Thoracic aorta (tissue), 2 donors: ENCODE results near the gene KPNA4. TPM values are rescaled to one million over a fixed set of nuclear protein-coding genes. Genes with fewer than 3 reads are reported as not detected.

Experiments used
- ATAC-seq: fragments of 150-250 bp; one replicate; pipeline ENCODE4 v1.8.0; 2017; ENCODE audit warnings: low read depth; ENCODE audit not compliant: insufficient number of reproducible peaks, low FRiP score
- DNase-seq: peaks from one replicate; pipeline ENCODE4 v3.0.0-alpha.2; 2020; ENCODE audit warnings: low spot score
- H3K27ac ChIP-seq, 2 donors: fragments of 200-600 bp; sonication (generic); 1 replicate in 1 of 2; 2 replicates in 1 of 2; pipeline ENCODE4 v1.5.1; 2016; ENCODE audit warnings: mild to moderate bottlenecking in 2 of 2, moderate library complexity in 2 of 2
- H3K27me3 ChIP-seq: fragments of 200-600 bp; sonication (generic); replicated peaks from 2 replicates; pipeline ENCODE4 v1.6.0; 2016; ENCODE audit warnings: mild to moderate bottlenecking; ENCODE audit not compliant: insufficient read depth
- H3K36me3 ChIP-seq: fragments of 200-600 bp; sonication (generic); one replicate; pipeline ENCODE4 v1.5.1; 2016
- H3K4me1 ChIP-seq, 2 donors: fragments of 200-600 bp; sonication (generic); 1 replicate in 1 of 2; 2 replicates in 1 of 2; pipeline versions ENCODE4 v1.5.1 to v1.6.0; 2016; ENCODE audit warnings: low read depth in 2 of 2, mild to moderate bottlenecking in 1 of 2; ENCODE audit not compliant: control insufficient read depth in 1 of 2
- H3K4me3 ChIP-seq: fragments of 200-600 bp; sonication (generic); 2 replicates; pipeline ENCODE4 v1.5.1; 2016; ENCODE audit warnings: mild to moderate bottlenecking
- H3K9me3 ChIP-seq: fragments of 200-600 bp; sonication (generic); 2 replicates; pipeline ENCODE4 v1.5.1; 2016
- total RNA-seq, 2 donors: library from RNA; depleted of rRNA; stranded (reverse); fragments of >200 nt; gene quantifications; one replicate each; pipeline versions ENCODE4 v1.1.0 to v1.2.3, GENCODE V29; 2016
- TF ChIP-seq, protein P1 (sequence below): fragments of 200-600 bp; sonication (generic); IDR thresholded peaks from one replicate; pipeline ENCODE4 v1.5.1; 2019; ENCODE audit warnings: antibody characterized with exemption

Gene KPNA4
- total RNA-seq, 2 donors from 2014 or later: 24.2 to 58.1 TPM

DNA sequence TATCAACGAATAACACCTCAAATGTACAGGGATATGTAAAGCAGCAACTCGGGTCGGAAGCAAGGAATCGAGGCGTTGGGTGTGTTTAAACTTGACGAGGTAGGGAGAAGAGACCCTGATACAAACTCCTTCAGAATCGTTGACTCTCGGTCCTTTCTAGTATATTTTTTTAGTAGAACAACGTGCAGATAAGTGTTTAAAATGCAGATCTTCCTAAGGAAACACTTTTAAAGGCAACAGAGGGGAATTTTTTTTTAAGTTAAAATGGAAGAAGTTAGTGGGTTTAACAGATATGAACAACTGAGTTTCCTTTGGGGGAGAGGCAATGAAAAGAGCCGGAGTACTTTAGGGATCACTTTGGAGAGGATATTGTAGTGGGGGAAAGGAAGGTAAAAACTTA, 1.1 kb upstream of the KPNA4 start:
- DNase-seq (no peak), ATAC-seq (no peak)
- Histone ChIP-seq H3K27ac (peak overlapping the region; percentile 98 to 99), H3K9me3 (no peaks in the 10 kb centered on the region), H3K4me3 (peak overlapping the region; percentile 98), H3K36me3 (no peaks in the 10 kb centered on the region), H3K27me3 (no peaks in the 10 kb centered on the region), H3K4me1 (peaks cover 27 to 32% of the 10 kb centered on the region in 2 donors)
- TF ChIP-seq, protein P1, sequence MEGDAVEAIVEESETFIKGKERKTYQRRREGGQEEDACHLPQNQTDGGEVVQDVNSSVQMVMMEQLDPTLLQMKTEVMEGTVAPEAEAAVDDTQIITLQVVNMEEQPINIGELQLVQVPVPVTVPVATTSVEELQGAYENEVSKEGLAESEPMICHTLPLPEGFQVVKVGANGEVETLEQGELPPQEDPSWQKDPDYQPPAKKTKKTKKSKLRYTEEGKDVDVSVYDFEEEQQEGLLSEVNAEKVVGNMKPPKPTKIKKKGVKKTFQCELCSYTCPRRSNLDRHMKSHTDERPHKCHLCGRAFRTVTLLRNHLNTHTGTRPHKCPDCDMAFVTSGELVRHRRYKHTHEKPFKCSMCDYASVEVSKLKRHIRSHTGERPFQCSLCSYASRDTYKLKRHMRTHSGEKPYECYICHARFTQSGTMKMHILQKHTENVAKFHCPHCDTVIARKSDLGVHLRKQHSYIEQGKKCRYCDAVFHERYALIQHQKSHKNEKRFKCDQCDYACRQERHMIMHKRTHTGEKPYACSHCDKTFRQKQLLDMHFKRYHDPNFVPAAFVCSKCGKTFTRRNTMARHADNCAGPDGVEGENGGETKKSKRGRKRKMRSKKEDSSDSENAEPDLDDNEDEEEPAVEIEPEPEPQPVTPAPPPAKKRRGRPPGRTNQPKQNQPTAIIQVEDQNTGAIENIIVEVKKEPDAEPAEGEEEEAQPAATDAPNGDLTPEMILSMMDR: no peak

DNA sequence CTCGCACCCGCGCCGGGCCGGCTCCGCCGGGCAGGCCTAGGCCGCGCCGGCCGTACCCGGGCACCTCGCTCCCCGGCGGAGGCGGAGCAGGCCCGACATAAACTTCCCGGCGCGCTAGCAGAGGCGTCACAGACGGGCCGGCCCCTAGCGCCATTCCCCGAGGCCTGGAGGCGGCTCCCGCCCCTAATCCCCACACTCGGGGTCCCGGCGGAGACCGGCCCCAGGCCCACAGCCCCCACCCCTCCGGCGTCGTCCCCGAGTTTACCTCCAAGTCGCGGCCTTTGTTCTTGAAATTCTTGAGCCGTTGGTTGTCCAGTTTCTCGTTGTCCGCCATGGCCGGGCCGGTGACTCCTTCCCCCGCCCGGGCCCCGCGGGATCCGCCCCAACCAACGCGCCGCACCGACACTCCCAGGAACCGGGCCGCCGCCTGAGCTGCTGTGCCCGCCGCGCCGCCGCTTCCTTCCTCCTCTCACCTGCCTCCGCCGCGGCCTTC, 376 bp downstream of the KPNA4 start:
- Histone ChIP-seq H3K27me3 (no peaks in the 10 kb centered on the region), H3K27ac (peak overlapping the region; percentile 92 to 98), H3K9me3 (no peaks in the 10 kb centered on the region), H3K4me3 (peak overlapping the region; percentile 98), H3K36me3 (no peaks in the 10 kb centered on the region), H3K4me1 (peaks cover 41 to 43% of the 10 kb centered on the region in 2 donors)
- ATAC-seq (peak; percentile 76), DNase-seq (no peak)
- TF ChIP-seq, protein P1: no peak

DNA sequence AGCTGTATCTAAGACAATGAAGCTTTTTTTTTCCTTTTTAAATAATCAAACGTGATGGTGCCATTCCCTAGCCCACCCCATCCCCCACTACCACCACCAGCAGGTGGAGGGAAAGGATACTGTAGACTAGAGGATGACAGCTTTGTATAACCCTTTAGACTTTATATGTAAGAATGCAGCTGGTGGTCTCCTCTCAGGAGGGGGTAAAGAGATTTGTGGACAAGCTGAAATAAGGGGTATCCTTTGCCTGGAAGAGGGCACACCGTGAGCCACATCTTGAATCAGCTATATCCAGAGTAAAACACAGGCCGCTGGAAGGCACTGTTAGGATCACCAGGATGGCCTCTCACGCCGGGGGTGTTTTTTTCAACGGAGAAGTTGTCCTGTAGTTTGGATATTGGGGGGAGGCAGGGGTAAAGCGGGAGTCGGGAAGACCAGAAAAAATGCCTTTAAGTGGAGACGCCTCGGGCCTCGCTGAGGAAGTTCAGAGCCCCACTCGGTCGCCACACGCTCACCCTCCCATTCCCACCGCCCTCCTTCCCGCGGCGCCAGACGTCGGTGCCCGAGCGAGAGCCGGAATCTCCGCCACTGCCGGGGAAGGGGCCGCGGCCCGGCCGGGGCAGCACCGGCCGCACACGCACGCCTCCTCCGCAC, 986 bp downstream of the KPNA4 start:
- no peak for ATAC-seq
- Histone ChIP-seq H3K27ac (peak overlapping the region; percentile 57 to 98), H3K4me1 (peaks cover 47% of the 10 kb centered on the region in 2 donors), H3K4me3 (peak overlapping the region; percentile 98), H3K36me3 (no peaks in the 10 kb centered on the region), H3K9me3 (no peaks in the 10 kb centered on the region), H3K27me3 (no peaks in the 10 kb centered on the region)
- DNase-seq: no peak
- TF ChIP-seq, protein P1: no peak

DNA sequence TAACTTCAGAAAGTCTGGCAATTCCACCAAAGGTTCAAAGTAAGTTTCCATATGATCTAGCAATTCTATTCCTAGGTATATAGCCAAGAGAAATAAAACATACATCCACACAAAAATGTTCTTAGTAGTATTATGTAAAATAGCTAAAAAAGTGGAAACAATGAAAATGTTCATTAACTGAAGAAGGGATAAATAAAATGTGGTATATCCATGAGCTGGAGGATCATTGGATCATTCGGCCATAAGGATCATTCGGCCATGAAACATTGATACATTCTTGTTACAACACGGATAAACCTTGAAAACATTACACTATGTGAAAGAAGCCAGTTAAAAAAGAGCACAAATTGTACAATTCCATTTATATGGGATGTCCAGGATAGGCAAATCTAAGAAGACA, 2.4 kb downstream of the KPNA4 start:
- Histone ChIP-seq H3K27me3 (no peaks in the 10 kb centered on the region), H3K4me3 (peak overlapping the region; percentile 98), H3K4me1 (peaks cover 54% of the 10 kb centered on the region in 2 donors), H3K36me3 (no peaks in the 10 kb centered on the region), H3K27ac (no peak overlapping the region), H3K9me3 (no peaks in the 10 kb centered on the region)
- TF ChIP-seq, protein P1: no peak
- no peak for ATAC-seq
- DNase-seq: no peak

DNA sequence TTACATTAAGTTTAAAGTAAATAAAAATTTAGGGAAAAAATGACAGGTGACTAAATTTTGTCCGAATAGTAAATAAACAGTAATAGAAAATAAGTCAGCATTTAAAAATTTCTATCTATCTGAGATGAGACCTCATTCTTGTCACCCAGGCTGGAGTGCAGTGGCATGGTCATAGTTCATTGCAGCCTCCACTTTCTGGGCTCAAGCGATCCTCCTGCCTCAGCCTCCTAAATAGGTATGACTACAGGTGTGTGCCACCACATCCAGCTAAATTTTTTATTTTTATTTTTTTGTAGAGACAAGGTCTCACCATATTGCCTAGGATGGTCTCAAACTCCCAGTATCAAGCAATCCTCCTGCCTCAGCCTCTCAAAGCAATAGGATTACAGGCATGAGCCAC, 7.8 kb downstream of the KPNA4 start:
- ATAC-seq: no peak
- H3K4me3 ChIP-seq: no peak overlapping the region
- H3K4me1 ChIP-seq: peaks cover 36 to 53% of the 10 kb centered on the region in 2 donors
- no peaks in the 10 kb centered on the region for H3K36me3 ChIP-seq
- no peaks in the 10 kb centered on the region for H3K9me3 ChIP-seq
- DNase-seq: no peak
- no peaks in the 10 kb centered on the region for H3K27me3 ChIP-seq
- TF ChIP-seq, protein P1: no peak
- no peak overlapping the region for H3K27ac ChIP-seq
